ENCODE measurements around the gene NRARP.

Gene NRARP

GRCh38 chr9:137326445-137327065 lies 24.5 kb upstream of the NRARP start:
- no peak for TF ChIP-seq CTCF (IDR thresholded peaks at IDR 0.05; ENCODE audit: insufficient read depth, low read depth, low read length, missing control alignments)
- no peak overlapping the region for H3K4me3 ChIP-seq (ENCODE audit: low read length)
- no peak for DNase-seq (ENCODE audit: low read depth)

- no peak for DNase-seq (ENCODE audit: low read depth)
- no peak overlapping the region for H3K4me3 ChIP-seq (ENCODE audit: low read length)
- TF ChIP-seq CTCF (IDR thresholded peaks at IDR 0.05; ENCODE audit: insufficient read depth, low read depth, low read length, missing control alignments): no peak
Observed at GRCh38 chr9:137325799-137326198, 23.7 kb upstream of the NRARP start.

GRCh38 chr9:137325124-137325523 lies 23.1 kb upstream of the NRARP start:
- TF ChIP-seq CTCF (IDR thresholded peaks at IDR 0.05; ENCODE audit: insufficient read depth, low read depth, low read length, missing control alignments): no peak
- no peak for DNase-seq (ENCODE audit: low read depth)
- no peak overlapping the region for H3K4me3 ChIP-seq (ENCODE audit: low read length)

- no peak overlapping the region for H3K4me3 ChIP-seq (ENCODE audit: low read length)
- no peak for DNase-seq (ENCODE audit: low read depth)
- no peak for TF ChIP-seq CTCF (IDR thresholded peaks at IDR 0.05; ENCODE audit: insufficient read depth, low read depth, low read length, missing control alignments)
Observed at GRCh38 chr9:137323531-137324331, 21.7 kb upstream of the NRARP start.

- TF ChIP-seq CTCF (IDR thresholded peaks at IDR 0.05; ENCODE audit: insufficient read depth, low read depth, low read length, missing control alignments): no peak
- no peak for DNase-seq (ENCODE audit: low read depth)
- H3K4me3 ChIP-seq (ENCODE audit: low read length): no peak overlapping the region
Observed at GRCh38 chr9:137321726-137322361, 19.8 kb upstream of the NRARP start.

GRCh38 chr9:137320555-137321384 lies 18.7 kb upstream of the NRARP start:
- no peak for TF ChIP-seq CTCF (IDR thresholded peaks at IDR 0.05; ENCODE audit: insufficient read depth, low read depth, low read length, missing control alignments)
- DNase-seq (ENCODE audit: low read depth): no peak
- H3K4me3 ChIP-seq (ENCODE audit: low read length): no peak overlapping the region
